MM.1S (cell line): ENCODE measurements around the gene SLC39A3.

Source experiments
- CTCF ChIP-seq: fragments of 300-600 bp; sonication (generic); IDR thresholded peaks from 2 replicates; pipeline ENCODE4 v1.5.1; 2016; ENCODE audit warnings: antibody characterized with exemption, low read length, mixed read lengths
- EZH2 ChIP-seq: fragments of 300-600 bp; sonication (generic); optimal IDR thresholded peaks from 2 replicates; pipeline ENCODE3; 2017; ENCODE audit warnings: low read depth, mild to moderate bottlenecking, antibody characterized with exemption, low read length, mixed read lengths

DNA sequence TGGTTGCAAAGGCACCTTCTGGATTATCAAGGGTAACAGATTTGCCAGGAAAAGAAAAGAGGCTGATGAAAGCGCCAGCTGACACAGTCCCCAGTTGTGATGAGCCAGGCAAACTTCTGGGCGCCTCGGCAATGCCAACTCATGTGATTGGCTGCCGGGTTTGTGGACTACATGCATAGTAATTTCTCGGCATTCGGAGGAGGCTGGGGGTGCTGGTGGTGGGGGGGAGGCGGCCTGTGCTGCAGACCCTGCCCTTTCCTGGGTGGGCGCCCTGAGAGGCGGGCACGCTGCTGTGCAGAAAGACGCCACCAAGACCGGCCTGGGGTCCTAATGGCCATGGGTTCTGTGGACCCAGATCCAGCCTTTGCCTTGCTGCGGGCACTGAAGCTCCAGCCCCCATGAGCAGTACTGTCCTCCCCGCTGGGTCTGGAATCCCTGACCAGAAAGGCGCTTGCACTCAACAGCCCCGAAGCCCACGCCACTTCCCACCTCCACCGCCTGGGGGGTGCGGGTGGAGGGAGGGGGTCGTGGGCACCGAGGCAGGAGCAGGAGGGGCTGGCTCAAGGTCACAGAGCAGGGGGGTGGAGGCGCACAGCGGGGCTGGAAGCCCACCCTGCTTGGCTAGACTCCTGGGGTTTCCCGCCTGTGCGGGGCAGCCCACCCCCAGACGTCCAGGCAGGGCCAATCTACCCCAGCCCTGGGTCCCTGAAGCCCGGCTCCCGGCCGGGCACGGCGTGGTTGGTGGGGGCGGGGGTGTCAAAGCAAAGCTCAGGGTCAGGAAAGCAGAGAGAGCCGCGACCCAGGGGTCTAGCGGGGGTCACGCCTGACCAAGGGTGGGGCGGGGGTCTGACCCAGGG, 19.7 kb downstream of the SLC39A3 start:
- TF ChIP-seq CTCF, result no peak
- TF ChIP-seq EZH2, result no peak
